Activated CD8-positive, alpha-beta memory T cell treated with anti-CD3 and anti-CD28 coated beads, Interleukin-2, amount 50 U/mL, for 48 hours (primary cell): ENCODE data around the gene SRL.
"Not testable (repeated sequence)": the region's sequence is repeated elsewhere in the genome, so short reads cannot be mapped to it uniquely, and the experiment has no call there.

ENCODE experiments used
- DNase-seq: peaks from one replicate; pipeline ENCODE4 v3.0.0-alpha.2; 2020

Gene SRL

DNA sequence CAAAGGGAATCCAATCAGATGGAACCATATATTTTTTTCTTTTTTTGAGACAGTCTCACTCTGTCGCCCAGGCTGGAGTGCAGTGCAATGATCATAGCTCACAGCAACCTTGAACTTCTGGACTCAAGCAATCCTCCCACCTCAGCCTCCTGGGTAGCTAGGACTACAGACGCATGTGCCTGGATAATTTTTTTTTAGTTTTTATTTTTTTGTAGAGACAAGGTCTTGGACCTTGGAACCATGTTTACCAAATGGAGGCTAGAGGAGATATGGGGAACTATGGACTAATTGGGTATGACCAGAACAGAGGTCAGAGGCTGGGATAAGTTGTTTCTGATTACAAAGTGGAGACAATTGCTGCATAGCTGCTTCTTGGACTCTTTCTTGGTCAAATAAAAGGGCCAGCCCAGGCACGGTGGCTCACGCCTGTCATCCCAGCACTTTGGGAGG lies 84.5 kb downstream of the SRL start:
- no peak for DNase-seq

DNA sequence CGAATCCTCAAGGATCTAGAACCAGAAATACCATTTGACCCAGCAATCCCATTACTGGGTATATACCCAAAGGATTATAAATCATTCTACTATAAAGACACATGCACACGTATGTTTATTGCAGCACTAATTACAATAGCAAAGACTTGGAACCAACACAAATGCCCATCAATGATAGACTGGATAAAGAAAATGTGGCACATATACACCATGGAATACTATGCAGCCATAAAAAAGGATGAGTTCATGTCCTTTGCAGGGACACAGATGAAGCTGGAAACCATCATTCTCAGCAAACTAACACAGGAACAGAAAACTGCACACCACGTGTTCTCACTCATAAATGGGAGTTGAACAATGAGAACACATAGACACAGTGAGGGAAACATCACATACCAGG lies 85.4 kb downstream of the SRL start:
- DNase-seq, result not testable (repeated sequence)

DNA sequence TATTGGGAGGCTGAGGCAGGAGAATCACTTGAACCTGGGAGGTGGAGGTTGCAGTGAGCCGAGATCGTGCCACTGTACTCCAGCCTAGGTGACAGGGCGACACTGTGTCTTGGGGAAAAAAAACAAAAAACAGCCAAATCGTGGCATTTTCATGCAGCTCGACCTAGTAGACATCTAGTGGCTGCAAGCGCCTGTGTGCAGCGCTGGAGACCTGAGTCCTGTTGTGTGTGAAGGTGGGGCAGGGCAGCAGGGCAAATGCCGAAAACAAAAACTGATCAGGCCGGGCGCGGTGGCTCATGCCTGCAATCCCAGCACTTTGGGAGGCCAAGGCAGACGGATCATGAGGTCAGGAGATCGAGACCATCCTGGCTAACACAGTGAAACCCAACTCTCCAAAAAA lies 88.5 kb downstream of the SRL start:
- not testable (repeated sequence) for DNase-seq

DNA sequence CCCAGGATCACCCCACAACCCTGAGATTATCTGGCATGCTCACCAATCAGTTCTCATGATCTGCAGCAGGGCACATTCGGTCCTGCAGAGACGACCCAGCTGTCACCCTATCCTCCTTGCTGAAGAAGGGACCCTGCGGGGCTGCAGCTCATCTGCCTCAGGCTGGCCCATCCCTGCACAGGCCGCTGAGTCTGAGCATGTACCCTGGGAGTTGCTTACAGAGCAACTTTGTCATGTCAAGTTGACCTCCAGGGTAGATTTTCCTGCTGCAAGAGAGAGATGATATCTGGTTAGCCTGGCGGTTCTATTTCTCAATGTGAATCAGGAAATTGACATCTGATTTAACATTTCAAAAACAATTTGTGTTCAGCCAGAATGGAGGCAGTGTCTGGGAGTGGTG lies 89.6 kb downstream of the SRL start:
- no peak for DNase-seq

DNA sequence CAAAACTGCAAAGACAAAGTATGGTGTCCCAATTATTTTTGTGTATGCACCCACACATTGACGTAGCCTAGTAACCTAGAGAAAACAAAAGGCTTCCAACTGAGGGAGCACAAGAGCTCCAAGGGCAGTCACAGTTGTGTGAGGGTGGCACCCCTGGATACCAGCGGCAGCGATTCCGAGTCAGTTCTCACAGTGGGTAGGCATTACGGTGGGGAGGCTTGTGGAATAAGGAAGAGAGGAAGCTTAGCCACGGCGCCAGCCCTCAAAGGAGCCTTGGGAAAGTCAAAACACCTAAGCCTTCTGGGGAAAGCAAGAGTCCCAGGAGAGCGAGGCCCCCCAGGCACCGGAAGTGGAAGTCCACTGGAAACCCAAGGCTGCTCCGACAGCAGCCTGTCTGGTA lies 94.6 kb downstream of the SRL start:
- no peak for DNase-seq

DNA sequence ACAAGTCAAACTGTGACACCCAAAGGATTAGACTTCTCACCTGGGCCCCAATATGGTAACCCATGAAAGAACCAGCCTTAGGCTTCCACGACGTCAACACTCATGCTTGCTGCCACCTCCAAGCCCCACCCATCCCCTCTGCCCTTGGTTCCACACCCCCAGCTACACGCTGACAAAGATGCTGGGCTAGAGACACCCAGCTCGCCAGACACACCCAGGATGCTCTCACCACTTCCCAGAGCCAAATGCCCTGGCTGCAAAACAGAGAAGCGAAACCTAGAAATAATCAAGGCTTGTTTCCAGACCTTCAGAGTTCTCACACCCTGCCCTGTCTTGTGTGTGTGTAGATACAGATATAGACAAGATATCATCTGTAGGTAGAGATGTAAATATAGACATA lies 99.6 kb downstream of the SRL start:
- DNase-seq, result no peak

DNA sequence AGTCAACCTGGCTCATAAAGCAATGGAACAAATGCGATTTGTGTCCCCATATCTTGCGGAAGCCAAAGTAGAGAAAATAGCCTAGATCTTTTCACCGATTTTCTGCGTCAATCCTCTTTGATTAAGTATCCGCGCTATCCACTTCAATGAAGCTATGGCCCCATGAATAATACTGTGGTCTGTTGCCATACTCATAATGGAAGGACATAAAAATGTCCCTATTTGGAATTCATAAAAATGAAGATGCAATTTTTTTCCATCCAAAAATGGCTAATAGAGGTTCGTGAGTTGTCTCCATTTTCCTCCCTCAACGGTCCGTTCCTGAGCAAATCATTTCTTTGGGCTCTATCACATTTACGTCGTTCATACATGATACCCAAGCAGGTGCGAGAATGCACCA lies 100.3 kb downstream of the SRL start:
- no peak for DNase-seq

DNA sequence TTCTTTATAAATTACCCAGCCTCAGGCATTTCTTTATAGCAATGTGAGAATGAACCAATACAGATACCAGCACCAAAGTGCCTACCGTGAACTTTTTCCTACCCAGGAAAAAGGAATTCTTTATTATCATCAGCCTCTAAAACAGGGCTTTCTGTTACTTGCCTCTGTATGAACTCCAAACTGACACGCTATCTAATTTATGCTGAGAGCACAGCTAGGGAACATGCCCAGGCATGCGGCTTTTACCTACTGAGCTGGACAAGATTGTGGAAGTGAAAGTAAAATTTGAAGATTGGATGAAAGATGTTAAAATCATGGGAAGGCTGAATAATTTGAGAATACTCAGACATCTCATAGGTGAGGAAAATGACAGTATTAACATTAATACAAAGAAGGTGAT lies 101.2 kb downstream of the SRL start:
- no peak for DNase-seq

DNA sequence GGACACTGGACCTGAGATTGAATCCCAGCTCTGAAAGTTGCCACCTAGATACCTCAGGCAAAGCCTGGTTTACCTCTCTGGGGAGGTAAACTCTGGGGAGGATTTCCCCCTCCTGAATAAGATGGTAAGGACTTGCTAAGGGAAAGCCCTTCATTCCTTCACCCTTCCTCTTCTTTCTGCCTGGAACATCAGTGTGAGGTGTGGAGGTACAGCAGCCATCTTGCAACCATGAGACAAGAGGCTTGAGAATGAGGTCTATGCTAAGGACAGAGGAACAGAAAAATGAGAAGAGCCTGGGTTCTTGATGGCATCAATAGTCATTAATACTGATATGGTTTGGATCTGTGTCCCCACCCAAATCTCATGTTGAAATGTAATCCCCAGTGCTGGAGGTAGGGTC lies 101.9 kb downstream of the SRL start:
- no peak for DNase-seq
